Gastroesophageal sphincter (tissue), 3 donors: Measurements from ENCODE around the gene SLAMF7.

ENCODE experiments used
- EP300 ChIP-seq: sonication (generic); formaldehyde crosslinking; IDR thresholded peaks from one replicate; pipeline ENCODE4 v1.6.1; 2017; ENCODE audit warnings: antibody characterized with exemption, mild to moderate bottlenecking
- POLR2A ChIP-seq, 2 donors: fragments of 450-650 bp; IDR thresholded peaks; one replicate each; pipeline ENCODE4 v1.6.1; 2017; ENCODE audit warnings: antibody characterized with exemption in 2 of 2, mild to moderate bottlenecking in 2 of 2, moderate library complexity in 1 of 2
- POLR2AphosphoS5 ChIP-seq: sonication (generic); formaldehyde crosslinking; IDR thresholded peaks from one replicate; pipeline ENCODE4 v1.6.1; 2017; ENCODE audit warnings: antibody characterized with exemption
- TF ChIP-seq, protein P1 (sequence below), 4 experiments: fragments of 200-600 bp in 2 of 4; fragments of 450-650 bp in 2 of 4; sonication (generic) in 1 of 4; IDR thresholded peaks; one replicate each; pipeline ENCODE4 v1.5.1; 2017 to 2019; ENCODE audit warnings: antibody characterized with exemption in 4 of 4, mild to moderate bottlenecking in 2 of 4, moderate library complexity in 2 of 4

DNA sequence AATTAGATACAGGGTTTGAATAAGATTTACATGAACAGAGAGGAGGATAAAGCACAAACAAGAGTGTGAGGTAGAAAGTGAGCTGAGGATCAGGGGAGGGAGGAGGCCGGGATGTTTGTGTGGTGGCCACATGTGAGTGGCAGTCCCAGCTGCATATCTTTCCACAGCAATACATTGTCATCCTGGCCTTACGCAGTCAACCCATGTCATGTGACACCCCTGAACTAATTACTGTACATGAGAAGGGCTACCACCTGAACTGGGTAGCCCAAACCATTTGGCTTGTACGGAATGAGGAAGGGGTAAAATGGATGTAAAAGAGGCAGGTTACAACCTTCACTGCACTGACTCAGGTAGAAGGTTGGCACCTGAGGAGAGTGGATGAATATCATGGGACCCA, 4.2 kb downstream of the SLAMF7 start:
- no peak for TF ChIP-seq POLR2AphosphoS5
- TF ChIP-seq, protein P1, sequence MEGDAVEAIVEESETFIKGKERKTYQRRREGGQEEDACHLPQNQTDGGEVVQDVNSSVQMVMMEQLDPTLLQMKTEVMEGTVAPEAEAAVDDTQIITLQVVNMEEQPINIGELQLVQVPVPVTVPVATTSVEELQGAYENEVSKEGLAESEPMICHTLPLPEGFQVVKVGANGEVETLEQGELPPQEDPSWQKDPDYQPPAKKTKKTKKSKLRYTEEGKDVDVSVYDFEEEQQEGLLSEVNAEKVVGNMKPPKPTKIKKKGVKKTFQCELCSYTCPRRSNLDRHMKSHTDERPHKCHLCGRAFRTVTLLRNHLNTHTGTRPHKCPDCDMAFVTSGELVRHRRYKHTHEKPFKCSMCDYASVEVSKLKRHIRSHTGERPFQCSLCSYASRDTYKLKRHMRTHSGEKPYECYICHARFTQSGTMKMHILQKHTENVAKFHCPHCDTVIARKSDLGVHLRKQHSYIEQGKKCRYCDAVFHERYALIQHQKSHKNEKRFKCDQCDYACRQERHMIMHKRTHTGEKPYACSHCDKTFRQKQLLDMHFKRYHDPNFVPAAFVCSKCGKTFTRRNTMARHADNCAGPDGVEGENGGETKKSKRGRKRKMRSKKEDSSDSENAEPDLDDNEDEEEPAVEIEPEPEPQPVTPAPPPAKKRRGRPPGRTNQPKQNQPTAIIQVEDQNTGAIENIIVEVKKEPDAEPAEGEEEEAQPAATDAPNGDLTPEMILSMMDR (IDR thresholded peaks at IDR 0.05): no peak
- TF ChIP-seq EP300: no peak
- TF ChIP-seq POLR2A (IDR thresholded peaks at IDR 0.05): no peak
